ENCODE measurements around the gene ANXA8.
"Not testable (repeated sequence)": the region's sequence is repeated elsewhere in the genome, so short reads cannot be mapped to it uniquely, and the experiment has no call there.

GRCh38 chr10:47472072-47472471 is 11.8 kb downstream of the ANXA8 start:
- TF ChIP-seq CTCF (IDR thresholded peaks at IDR 0.05; ENCODE audit: insufficient read depth, low read depth, low read length); EZH2 (IDR thresholded peaks at IDR 0.05; ENCODE audit: insufficient read depth, low read length): not testable (repeated sequence)
